ENCODE measurements around the gene MAGI2.
"Not testable (repeated sequence)": the region's sequence is repeated elsewhere in the genome, so short reads cannot be mapped to it uniquely, and the experiment has no call there.

MAGI2 gene

DNA sequence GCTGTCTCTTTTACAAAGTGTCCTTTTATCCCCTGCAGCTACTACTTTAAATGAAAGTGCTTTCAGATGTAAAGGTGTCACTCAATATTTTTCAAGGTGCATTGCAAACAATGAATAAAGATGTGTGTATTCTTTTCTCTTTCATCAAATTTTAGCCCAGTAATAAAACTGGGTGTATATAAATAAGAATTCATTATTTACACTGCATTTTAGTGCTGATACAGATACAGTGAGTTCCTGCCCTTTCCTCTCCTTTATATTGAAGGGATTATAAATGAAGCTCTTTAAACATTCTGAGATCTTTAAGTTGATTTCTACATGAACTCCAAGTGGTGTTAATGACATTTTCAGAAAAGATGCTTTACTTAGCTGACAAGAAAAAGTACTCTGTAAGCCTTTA, 1137.4 kb downstream of the MAGI2 start:
- Mint-ChIP-seq H3K9me3 (peaks cover 0 to 5% of the 10 kb centered on the region in 2 donors), H3K4me1 (ENCODE audit: low read depth in 2 of 2) (no peaks in the 10 kb centered on the region), H3K27me3 (no peaks in the 10 kb centered on the region), H3K27ac (no peak overlapping the region), H3K4me3 (no peak overlapping the region), H3K36me3 (ENCODE audit: insufficient read depth) (no peaks in the 10 kb centered on the region)
- no peak for ATAC-seq (replicated peaks)
- no peak for DNase-seq

DNA sequence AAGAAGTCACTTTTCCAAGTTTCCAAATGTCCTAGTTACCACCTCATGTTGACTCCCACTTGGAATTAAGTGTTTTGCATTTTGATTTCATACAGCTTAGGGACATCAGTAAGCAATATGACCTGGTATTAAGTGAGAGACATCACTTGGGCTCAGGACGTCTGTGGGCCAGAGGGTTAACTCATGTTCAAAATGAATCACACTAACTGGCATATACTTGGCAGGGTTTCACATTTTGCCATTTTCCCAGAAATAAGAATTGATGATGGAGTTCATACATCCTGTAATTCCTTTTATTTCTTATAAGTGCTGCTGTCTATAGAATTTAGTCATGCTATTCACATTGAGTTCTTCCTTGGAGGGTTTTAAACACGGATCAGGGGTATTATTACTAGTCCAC, 1138.3 kb downstream of the MAGI2 start:
- no peak for ATAC-seq (replicated peaks)
- Mint-ChIP-seq H3K4me1 (ENCODE audit: low read depth in 2 of 2) (no peaks in the 10 kb centered on the region), H3K36me3 (ENCODE audit: insufficient read depth) (no peaks in the 10 kb centered on the region), H3K27ac (no peak overlapping the region), H3K4me3 (no peak overlapping the region), H3K9me3 (peaks cover 0 to 7% of the 10 kb centered on the region in 2 donors), H3K27me3 (no peaks in the 10 kb centered on the region)
- no peak for DNase-seq

DNA sequence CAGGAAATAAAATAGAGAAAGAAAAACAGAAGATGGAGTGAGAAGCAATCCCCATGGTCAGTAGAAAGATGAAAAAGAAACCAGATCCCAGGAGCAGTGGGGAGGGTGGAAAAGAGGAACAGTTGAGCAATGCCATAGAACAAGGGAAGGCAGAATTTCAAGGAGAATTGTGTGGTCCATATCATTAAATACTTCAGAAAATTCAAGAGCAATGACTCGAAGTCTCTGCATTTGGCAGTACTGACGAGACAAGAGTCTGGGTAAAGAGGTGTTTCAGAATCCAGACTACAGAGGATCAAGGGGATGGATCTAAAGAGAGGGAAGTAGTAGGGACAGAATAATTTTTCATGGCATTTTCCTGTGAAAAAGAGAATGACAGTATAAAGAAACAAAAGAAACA, 1142.3 kb downstream of the MAGI2 start:
- H3K27ac Mint-ChIP-seq: no peak overlapping the region
- no peak for ATAC-seq (replicated peaks)

DNA sequence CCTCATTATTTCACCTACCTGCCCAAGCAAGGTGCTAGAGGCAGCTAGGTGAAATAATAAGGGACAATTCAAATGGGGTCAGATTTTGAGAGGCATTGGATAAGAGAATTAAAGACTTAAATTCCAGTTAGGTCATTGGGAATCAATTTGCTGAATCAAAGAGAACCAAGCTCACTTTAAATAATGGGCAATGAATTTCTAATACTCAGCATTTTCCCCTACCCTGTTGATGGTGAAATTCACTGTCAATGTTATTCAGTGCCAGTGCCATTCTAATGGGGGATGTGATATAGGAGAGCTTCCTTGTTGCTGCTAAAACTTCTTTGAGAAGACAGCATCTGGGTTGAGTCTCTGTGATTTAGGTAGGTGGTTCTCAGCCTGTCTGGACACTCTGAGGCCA, 1145.6 kb downstream of the MAGI2 start:
- ATAC-seq (replicated peaks) (no peak), DNase-seq (no peak)
- Mint-ChIP-seq H3K27me3 (no peaks in the 10 kb centered on the region), H3K4me3 (no peak overlapping the region), H3K36me3 (ENCODE audit: insufficient read depth) (no peaks in the 10 kb centered on the region), H3K4me1 (ENCODE audit: low read depth in 2 of 2) (no peaks in the 10 kb centered on the region), H3K27ac (no peak overlapping the region), H3K9me3 (peaks cover 0 to 2% of the 10 kb centered on the region in 2 donors)

More for the DNA sequence above, 1142.3 kb downstream of the MAGI2 start:
- no peaks in the 10 kb centered on the region for H3K36me3 Mint-ChIP-seq (ENCODE audit: insufficient read depth)
- no peak overlapping the region for H3K4me3 Mint-ChIP-seq
- H3K9me3 Mint-ChIP-seq: peaks cover 0 to 2% of the 10 kb centered on the region in 2 donors
- no peaks in the 10 kb centered on the region for H3K4me1 Mint-ChIP-seq (ENCODE audit: low read depth in 2 of 2)
- DNase-seq: no peak
- H3K27me3 Mint-ChIP-seq: no peaks in the 10 kb centered on the region

DNA sequence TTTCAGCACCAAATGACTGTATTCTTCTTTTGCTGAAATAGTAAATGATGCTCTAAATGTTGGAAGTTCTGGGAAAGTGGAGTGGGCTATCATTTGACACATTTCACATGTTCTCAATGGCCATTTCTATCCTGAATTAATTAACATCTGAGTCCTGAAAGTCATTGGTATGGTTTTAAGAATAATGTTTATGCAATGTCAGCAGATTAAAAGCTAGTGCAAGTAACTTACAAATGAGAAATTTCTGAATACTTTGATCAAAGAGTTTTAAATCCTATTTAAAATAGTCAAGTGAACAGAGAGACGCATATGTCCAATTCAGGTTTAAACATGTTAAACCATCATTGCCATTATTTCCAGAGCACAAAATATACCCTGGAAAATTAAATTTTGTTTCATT, 1146.8 kb downstream of the MAGI2 start:
- ATAC-seq (replicated peaks): no peak
- no peaks in the 10 kb centered on the region for H3K36me3 Mint-ChIP-seq (ENCODE audit: insufficient read depth)
- H3K4me1 Mint-ChIP-seq (ENCODE audit: low read depth in 2 of 2): no peaks in the 10 kb centered on the region
- peaks cover 0 to 2% of the 10 kb centered on the region in 2 donors for H3K9me3 Mint-ChIP-seq
- no peak overlapping the region for H3K4me3 Mint-ChIP-seq
- no peak overlapping the region for H3K27ac Mint-ChIP-seq
- no peak for DNase-seq
- H3K27me3 Mint-ChIP-seq: no peaks in the 10 kb centered on the region

DNA sequence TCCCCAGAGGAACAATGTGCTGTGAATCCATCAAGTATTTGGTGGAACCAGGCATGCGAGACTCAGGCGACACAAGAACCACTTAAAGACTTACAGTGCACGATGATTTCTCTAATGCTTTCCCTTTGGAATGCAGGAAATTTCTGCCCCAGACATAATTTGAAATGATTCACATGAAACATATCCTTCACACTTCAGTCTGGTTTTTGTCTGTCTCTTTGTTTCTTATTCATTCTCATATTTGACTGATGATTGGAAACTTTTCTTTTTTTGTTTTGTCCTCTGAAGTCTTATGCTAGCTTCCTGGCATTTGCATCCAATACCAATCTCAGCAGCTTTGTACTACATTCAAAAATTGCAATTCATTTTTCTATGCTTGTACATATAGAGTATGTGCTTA, 1152.1 kb downstream of the MAGI2 start:
- no peak for ATAC-seq (replicated peaks)
- Mint-ChIP-seq H3K4me3 (no peak overlapping the region), H3K4me1 (ENCODE audit: low read depth in 2 of 2) (no peaks in the 10 kb centered on the region), H3K27me3 (no peaks in the 10 kb centered on the region), H3K9me3 (no peaks in the 10 kb centered on the region), H3K27ac (no peak overlapping the region), H3K36me3 (ENCODE audit: insufficient read depth) (no peaks in the 10 kb centered on the region)
- no peak for DNase-seq

DNA sequence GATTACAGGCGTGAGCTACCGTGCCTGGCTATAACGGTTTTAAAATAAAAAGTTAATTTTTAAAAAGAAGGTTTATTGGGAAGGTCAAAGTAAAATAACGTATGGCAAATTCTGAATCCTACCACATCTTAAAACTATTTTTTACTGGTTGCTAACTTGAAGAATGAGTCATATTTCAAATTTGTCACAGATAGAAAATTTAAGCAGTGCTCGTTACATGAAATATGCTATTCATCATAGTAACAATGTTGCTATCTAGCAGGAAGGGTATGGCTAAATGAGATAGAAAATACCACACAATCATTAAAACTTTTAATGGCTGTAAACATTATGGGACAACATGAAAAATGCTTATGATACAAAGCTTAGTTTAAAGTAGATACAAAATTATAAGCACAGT, 1154.4 kb downstream of the MAGI2 start:
- Mint-ChIP-seq H3K4me3 (no peak overlapping the region), H3K9me3 (peaks cover 0 to 5% of the 10 kb centered on the region in 2 donors), H3K27ac (no peak overlapping the region), H3K4me1 (ENCODE audit: low read depth in 2 of 2) (no peaks in the 10 kb centered on the region), H3K36me3 (ENCODE audit: insufficient read depth) (no peaks in the 10 kb centered on the region), H3K27me3 (no peaks in the 10 kb centered on the region)
- ATAC-seq (replicated peaks) (no peak), DNase-seq (no peak)

DNA sequence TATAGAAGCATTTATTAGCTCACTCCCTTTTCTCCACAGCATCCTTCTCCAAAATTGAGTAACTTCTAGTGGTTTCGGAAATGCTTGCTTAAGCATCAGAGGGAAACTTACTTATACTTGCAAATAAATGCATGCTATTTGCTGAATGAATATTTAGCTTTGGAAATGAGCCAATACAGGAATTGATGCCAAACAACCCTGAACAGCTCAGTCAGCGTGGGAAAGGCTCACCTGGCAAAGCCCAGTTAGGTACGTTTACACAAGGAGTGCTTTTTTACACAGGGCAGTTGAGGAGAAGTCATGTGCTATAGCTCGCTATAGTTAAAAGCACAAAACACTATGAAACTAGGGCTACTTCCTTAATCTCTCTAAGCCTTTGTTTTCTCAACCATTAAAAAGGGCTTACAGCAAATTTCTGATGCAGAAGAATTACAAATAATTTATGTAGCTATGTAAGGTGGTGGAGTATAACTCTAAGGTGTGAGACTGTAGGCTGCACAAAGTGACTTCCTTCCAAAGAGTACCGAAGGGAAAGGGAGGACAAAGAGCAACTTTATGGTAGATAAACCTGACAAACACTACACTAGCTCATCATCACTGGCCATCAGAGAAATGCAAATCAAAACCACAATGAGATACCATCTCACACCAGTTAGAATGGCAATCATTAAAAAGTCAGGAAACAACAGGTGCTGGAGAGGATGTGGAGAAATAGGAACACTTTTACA, 1156.7 kb downstream of the MAGI2 start:
- Mint-ChIP-seq H3K27ac (no peak overlapping the region), H3K4me1 (ENCODE audit: low read depth in 2 of 2) (no peaks in the 10 kb centered on the region), H3K27me3 (no peaks in the 10 kb centered on the region), H3K36me3 (ENCODE audit: insufficient read depth) (no peaks in the 10 kb centered on the region), H3K4me3 (no peak overlapping the region), H3K9me3 (peaks cover 0 to 5% of the 10 kb centered on the region in 2 donors)
- DNase-seq (no peak), ATAC-seq (replicated peaks) (no peak)

DNA sequence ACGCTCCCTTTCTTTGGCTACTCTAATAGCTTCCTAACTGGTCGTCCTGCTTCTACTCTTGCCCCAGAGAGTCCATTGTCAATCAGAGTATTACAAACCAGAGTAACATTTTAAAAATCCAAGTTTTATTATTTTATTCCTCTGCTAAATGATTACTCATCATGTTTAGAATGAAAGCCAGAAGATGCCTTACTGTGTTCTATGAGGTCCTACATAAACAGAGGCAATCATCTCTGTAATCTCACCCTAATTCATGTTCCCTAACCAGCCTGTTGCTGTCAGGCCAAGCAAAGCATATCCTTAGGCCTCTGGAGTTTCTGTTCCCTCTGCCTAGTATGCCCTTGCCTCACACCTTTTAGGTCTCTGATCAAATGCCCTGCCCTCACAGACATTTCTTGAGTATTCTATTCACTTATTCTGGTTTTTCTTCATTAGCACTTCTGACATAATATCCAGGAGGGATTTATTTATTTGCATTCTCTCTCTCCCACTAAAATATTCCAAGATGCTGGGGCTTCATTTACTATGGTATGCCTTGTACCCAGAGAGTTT, 1157.3 kb downstream of the MAGI2 start:
- H3K4me1 Mint-ChIP-seq (ENCODE audit: low read depth in 2 of 2): no peaks in the 10 kb centered on the region
- DNase-seq (no peak), ATAC-seq (replicated peaks) (no peak)
- H3K27ac Mint-ChIP-seq: no peak overlapping the region
- H3K4me3 Mint-ChIP-seq: no peak overlapping the region
- H3K9me3 Mint-ChIP-seq: peaks cover 0 to 5% of the 10 kb centered on the region in 2 donors
- H3K27me3 Mint-ChIP-seq: no peaks in the 10 kb centered on the region
- H3K36me3 Mint-ChIP-seq (ENCODE audit: insufficient read depth): no peaks in the 10 kb centered on the region

DNA sequence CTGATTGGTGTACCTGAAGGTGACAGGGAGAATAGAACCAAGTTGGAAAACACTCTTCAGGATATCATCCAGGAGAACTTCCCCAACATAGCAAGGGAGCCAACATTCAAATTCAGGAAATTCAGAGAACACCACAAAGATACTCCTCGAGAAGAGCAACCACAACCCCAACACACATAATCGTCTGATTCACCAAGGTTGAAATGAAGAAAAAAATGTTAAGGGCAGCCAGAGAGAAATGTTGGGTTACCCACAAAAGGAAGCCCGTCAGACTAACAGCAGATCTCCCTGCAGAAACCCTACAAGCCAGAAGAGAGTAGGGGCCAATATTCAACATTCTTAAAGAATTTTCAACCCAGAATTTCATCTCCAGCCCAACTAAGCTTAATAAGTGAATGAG, 1164.0 kb downstream of the MAGI2 start:
- not testable (repeated sequence) for H3K4me3 Mint-ChIP-seq; H3K36me3 Mint-ChIP-seq (ENCODE audit: insufficient read depth); H3K27ac Mint-ChIP-seq; H3K4me1 Mint-ChIP-seq (ENCODE audit: low read depth in 2 of 2); ATAC-seq (replicated peaks); H3K27me3 Mint-ChIP-seq; DNase-seq; H3K9me3 Mint-ChIP-seq

DNA sequence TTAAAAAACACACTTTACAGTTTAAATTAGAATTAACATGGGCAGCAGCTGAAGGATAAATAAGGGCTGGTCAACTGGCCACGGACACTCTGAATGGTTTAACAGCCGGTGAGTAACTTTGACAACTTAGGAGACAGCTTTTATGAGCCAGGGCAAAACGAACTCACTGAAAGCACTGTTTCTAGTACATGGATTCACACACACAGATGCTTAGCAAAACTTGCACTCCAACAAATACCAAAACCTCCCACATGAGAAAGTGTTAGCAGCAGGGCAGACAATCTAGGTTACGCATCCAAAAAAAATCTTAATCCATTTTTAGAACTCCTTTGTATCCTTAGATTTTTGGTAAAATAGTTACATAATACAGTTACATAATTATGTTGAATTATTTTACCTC, 1168.5 kb downstream of the MAGI2 start:
- H3K4me3 Mint-ChIP-seq: no peak overlapping the region
- no peaks in the 10 kb centered on the region for H3K4me1 Mint-ChIP-seq (ENCODE audit: low read depth in 2 of 2)
- no peak overlapping the region for H3K27ac Mint-ChIP-seq
- H3K9me3 Mint-ChIP-seq: peaks cover 0 to 4% of the 10 kb centered on the region in 2 donors
- ATAC-seq (replicated peaks) (no peak), DNase-seq (no peak)
- peaks cover 0 to 7% of the 10 kb centered on the region in 2 donors for H3K27me3 Mint-ChIP-seq
- no peaks in the 10 kb centered on the region for H3K36me3 Mint-ChIP-seq (ENCODE audit: insufficient read depth)

DNA sequence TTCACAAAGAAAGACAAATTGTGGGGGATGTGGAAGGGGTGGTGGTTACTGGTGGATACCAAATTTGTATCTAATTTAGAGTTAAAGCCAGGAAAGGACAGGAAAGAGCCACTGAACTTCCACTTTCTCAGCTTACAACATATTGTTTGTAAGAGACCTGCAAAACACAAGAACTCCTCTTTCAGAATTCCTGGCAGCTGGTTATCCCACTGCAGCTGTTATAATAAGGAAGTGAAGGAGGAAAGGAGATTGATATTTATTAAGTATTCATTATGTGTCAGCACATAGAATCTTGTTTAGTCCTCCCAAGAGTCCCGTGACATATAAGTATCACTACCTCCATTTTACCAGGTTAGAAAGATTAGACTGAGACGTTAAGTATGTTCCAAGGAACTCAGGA, 1173.2 kb downstream of the MAGI2 start:
- ATAC-seq (replicated peaks) (no peak), DNase-seq (no peak)
- no peak overlapping the region for H3K27ac Mint-ChIP-seq
- no peaks in the 10 kb centered on the region for H3K27me3 Mint-ChIP-seq
- no peaks in the 10 kb centered on the region for H3K36me3 Mint-ChIP-seq (ENCODE audit: insufficient read depth)
- peaks cover 0 to 4% of the 10 kb centered on the region in 2 donors for H3K9me3 Mint-ChIP-seq
- no peaks in the 10 kb centered on the region for H3K4me1 Mint-ChIP-seq (ENCODE audit: low read depth in 2 of 2)
- H3K4me3 Mint-ChIP-seq: no peak overlapping the region

DNA sequence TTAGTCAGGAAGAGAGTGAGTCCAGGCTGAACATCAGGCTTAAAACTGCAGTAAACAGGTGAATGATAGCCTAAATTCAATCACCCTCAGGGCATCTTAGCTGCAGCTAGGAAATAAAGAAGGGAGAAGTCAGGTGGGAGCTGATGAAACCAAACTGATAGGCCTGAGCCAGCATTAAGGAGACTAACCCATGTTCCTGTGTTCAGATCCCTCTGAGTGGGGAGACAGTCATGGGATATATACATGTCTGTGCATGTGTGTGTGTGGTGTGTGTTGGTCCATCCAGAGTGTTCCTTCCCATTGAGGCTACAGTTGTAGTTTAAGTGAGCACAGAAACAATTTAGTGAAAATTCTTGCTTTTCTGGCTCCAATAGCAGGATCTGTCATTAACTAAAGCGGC, 1174.0 kb downstream of the MAGI2 start:
- no peaks in the 10 kb centered on the region for H3K36me3 Mint-ChIP-seq (ENCODE audit: insufficient read depth)
- peaks cover 0 to 4% of the 10 kb centered on the region in 2 donors for H3K9me3 Mint-ChIP-seq
- DNase-seq (no peak), ATAC-seq (replicated peaks) (no peak)
- no peak overlapping the region for H3K4me3 Mint-ChIP-seq
- H3K27ac Mint-ChIP-seq: no peak overlapping the region
- H3K27me3 Mint-ChIP-seq: no peaks in the 10 kb centered on the region
- H3K4me1 Mint-ChIP-seq (ENCODE audit: low read depth in 2 of 2): no peaks in the 10 kb centered on the region

DNA sequence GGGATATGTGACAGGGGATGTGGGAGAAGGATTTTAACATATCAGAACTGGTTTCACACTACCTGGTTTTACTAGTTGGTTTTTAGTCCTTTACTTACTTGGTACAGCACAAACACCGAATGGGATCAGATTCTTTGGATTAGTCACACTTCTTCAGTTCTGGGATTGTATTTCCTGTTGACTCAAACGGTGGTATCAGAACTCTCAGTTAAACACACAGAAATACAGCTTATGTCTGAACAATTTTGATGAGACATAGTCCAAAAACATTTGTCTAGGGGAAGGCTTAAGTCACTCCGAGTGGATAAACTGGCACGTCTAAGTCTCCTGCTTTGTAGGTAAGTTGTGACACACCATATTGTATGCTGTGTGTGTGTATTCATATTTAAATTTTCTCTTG, 1174.4 kb downstream of the MAGI2 start:
- DNase-seq (no peak), ATAC-seq (replicated peaks) (no peak)
- Mint-ChIP-seq H3K27me3 (no peaks in the 10 kb centered on the region), H3K4me1 (ENCODE audit: low read depth in 2 of 2) (no peaks in the 10 kb centered on the region), H3K27ac (no peak overlapping the region), H3K9me3 (peaks cover 0 to 4% of the 10 kb centered on the region in 2 donors), H3K36me3 (ENCODE audit: insufficient read depth) (no peaks in the 10 kb centered on the region), H3K4me3 (no peak overlapping the region)

All from effector memory CD8-positive, alpha-beta T cell (primary cell).